GF-D8 (cell line): ENCODE results near the gene CCDC74B.
"Not testable (repeated sequence)": the region's sequence is repeated elsewhere in the genome, so short reads cannot be mapped to it uniquely, and the experiment has no call there.

Experiments
- DNase-seq: peaks from one replicate; lab custom pipeline; 2025; lab: John Stamatoyannopoulos, UW

CCDC74B gene

DNA sequence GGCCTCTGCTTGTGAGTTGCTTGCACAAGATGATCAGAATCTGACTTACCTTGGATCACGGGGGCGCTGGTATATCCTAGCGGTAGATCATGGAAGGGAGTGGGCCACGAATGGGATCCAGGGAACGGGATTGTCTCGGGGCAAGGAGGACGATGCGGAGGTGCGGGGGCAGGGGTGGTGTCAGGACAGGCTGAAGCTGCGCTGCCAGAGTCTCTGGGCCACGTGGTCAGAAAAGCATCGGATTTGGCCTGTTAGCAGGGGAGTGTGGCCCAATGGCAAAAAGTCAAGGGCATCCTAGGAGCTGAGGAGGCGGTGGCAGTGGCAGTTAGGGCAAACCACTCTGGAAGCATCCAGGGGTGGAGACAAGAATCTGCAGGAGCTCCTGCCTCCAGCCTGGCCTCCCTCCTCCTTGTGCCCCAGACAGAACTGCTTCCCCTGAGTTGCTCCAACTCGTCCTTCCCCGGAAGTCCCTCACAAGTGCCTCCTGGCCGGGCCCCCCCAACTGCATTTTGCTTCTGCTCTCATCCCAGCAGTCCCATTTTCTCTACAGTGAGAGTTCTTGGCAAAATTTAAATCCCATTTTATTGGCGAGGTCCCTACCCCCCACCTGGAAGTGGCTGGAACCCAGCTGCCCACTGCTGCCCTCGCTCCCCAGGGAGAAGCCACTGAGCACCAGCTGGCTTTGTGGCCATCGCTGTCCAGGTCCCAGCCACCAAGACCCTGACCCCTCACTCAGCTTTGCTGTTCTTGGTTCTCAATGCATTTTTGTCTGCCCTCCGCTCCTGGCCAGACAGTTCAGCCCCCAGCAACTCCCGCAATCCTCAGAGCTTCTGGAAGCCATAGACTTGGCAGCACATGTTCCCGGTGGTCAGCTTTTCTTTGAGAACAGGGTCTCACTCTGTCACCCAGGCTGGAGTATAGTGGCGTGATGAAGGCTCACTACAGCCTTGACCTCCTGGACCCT, 5.6 kb upstream of the CCDC74B start:
- DNase-seq = no peak

DNA sequence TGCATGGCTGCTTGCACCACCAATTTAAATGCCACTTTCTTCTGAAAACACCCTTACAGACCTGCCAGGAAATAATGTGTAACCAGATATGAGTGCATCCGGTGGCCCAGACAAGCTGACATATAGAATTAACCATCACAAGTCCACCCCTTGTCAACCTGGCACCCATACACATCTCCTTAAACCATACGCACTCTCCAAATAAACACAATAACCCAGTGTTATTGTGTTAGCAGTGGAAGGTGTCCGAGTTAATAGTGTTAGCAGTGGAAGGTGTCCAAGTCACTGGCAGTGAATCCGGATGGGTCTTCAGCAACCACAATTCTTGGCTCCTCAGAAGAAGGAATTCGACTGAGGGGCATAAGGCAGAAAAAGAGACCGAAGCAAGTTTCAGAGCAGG, 3.6 kb upstream of the CCDC74B start:
- not testable (repeated sequence) for DNase-seq

DNA sequence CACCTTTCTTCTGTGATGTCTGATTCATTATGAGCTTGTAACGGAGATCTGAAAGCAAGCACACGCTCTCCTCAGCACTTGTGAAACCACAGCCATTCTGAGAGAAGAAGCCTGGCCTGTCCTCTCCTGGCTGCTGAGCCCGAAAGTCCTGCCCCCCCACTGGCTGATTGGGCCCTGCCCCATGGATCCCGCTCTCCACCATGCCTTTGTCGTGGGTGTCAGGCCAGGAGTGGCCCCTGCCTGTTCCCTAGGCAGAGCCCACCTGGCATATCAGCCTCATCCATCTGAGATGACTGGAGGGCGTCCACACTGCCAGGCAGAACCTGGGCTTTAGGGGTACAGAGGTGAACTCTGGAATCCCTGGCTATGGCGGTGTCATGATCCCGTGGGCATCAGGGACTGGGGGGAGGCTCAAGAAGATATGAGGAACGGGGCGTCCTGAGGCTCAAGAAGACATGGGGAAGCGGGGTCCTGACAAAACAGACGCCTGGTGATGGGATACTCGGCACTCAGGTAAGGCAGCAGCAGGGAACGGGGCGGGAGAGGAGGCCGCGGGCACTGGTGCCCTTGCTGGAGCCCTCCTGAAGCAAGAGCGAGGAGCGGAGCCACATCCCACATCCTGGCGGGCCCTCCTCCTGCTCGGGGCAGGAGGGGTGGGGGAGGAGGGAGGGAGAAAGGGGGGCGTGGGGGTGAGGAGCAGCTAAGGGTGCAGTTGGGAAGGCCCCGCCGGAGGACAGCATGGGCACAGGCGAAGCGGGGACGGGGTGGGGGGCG, 1.5 kb downstream of the CCDC74B start:
- not testable (repeated sequence) for DNase-seq

DNA sequence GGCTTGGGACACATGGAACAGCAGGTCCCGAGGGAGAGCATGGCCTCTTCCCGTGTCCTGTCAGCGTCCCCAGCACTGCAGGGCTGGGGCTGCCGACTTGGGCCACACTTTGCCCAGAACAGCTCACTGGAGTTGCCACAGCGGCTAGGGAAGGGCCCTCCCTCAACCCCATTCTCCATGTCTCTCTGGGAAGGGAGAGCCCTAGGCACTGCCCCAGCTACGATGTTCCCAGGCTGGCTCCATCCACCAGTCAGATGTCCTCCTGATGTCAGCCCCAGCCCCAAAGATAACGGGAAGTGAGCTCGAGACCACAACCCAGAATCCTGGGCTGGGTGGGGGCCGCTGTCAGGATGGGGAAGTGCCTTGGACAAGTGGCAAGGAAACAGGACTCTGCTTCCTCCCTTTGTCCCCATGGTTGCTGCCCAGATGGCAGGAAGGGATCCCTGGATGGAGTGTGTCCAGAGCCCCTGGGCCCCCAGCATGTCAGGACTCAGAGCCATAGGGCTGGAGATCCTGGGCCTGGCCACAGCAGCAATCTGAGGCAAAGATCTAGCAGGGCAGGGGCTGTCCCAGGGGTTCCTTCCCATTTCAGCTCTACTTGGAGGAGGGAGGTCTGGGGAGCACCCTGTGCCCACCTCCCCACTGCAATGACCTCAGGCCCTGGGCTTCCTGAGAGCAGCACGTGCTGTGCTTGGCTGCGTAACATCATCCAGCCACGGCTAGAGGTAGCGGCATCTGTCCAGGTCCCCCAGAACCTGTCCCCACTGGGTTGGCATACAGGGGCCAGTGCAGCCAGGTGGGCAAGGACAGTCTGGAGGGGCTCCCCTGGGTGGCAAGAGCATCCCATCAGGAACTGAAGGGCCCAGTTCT, 2.3 kb downstream of the CCDC74B start:
- not testable (repeated sequence) for DNase-seq

DNA sequence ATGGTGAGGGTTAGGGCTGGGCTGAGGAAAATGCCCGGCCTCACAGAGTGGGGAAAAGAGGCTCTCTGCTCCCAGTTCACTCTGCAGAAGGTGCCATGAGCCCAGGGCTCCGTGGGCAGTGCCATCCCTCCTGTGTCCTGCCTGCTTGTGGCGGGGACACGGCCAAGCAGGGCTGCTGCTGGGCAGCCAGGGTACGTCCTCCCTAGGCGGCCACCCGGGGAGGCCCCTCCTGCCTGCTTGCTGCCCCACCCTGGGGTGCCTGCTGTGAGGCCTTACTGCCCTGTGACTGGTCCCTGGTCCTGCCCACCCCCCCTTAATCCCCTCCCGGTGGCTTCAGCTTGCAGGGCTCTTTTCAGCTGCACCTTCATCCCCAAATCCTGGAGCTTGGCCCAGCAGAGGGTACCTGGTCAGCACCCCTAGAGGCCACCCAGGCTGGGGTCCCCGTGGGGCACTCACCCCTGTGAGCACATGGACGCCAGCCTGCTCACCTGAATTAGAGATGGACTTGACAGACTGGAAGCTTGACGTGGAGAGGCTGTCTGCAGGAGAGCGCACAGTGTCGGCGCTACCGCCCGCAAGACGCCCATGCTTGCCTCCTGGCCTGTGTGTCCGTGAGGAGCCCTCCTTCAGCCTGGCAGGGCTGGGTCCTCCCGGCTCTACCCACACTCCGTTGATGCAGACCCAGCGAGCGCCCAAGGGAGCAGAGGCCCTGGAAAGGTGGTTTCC, 3.1 kb downstream of the CCDC74B start:
- DNase-seq = not testable (repeated sequence)

DNA sequence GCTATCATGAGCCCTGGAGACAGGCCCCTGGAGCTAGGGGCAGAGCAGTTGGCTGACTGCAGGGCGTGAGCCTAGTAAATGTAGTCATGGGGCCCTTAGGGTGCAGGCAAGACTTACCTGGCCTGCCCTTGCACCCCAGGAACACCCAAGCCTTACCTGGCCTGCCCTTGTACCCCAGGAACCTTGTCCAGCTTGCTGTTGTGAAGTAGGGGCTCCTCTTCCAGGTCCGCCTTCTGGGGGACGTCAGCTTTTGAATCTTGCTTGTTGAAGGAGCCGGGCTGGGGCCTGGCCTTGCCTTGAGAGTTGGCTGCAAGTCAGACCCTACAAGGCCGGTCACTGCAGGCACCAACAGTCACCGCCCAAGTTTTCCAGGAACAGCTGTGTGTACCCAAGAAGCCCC, 3.9 kb downstream of the CCDC74B start:
- DNase-seq = not testable (repeated sequence)

DNA sequence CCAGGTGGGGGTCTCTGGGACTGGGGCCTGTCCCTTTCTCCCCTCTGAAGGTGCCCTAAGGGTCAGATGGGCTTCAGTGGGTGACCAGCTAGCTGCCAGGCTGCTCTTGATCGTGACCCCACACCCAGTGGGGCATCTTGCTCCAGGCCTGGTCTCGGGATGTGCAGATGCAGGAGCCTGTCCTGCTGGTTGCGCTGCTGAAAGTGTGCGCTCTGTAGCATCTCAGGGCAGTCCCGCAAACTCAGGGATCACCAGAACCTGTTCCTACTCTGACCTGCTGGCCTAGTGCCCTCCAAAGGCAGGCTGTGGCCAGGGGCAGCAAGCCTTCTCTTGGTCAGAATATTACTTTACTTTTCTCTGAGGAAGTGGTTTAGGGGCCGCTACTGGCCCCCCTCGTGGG, 4.4 kb downstream of the CCDC74B start:
- not testable (repeated sequence) for DNase-seq

DNA sequence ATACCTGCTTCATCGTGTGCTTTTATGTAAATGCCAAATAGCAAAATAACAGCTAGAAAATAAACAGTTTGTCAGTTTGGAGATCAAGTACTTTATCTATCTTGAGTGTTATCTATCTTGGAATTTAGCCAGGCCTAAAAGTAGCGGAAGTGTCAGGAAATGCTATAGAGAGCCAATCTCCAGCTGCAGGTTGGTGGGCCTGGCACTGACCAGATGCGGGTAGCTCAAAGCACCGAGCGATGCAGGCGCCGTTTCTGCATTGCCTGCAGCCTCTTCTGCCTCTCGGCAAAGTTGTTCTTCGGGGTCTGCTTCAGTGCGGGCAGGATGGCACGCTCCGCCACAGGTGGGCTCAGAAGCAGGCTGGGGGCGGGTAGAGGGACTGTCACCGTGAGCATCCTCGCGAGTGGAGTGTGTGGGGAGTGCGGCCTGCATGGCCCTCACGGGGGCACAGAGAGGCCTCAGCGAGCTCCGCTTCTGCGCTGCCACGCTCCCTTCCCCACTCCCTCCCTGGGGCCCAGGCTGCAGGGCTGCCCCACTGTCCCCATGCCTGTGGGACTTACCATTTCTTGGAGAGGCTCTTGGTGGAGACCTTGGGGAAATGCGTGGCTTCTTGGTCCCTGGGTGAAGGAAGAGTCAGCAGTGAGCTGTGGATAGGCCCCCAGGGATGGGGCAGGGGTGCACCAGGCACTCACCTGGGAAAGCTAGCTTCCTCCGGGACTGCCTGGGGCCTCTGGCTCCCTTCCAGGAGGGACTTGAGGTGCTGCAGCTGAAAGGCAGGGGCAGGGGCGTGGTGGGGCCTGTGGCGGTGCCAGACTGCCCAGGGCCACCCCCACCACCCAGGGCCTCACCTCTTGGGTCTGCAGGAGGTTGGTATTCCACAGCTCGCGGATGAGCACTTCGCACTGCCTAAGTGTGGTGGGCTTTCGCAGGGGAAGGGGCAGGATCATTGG, 5.3 kb downstream of the CCDC74B start:
- not testable (repeated sequence) for DNase-seq

DNA sequence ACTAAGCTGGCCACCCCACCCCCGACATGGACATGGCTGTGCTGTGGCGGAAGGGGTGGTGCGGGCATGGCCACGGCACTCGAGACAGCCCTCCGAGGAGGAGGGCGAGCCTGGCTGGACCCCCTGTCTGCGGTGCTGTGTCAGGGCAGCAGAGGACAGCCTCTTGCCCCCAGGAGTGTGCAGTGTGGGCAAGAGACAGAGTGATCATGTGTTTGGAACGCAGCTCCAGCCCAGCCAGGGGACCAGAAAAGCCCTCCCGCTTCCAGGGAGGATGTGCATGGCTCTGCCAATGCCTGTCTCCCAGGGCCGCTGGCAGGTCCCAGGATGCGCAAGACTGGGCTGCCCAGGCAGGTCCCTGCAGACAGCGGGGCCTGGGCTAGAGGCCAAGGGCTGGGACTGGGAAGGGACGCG, 6.1 kb downstream of the CCDC74B start:
- DNase-seq = not testable (repeated sequence)

DNA sequence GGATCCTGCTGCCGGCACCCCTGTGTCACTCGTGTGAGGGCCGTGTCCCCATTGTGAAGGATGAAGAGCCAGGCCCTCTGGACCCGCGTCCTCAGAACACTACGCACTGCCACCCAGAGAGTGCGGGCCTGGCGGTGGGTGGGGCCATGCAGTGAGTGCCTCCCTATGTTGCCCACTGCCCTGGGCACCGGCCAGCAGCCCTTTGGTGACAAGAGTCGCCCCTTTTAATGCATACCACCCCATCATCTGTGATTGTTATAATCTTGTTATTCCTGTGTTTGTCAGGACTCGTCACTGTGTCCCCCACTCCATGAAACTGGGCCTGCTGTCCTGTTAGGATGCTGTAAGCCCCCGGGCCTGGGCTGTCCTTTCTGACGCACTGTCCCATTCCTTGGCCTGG, 6.6 kb downstream of the CCDC74B start:
- DNase-seq = not testable (repeated sequence)

DNA sequence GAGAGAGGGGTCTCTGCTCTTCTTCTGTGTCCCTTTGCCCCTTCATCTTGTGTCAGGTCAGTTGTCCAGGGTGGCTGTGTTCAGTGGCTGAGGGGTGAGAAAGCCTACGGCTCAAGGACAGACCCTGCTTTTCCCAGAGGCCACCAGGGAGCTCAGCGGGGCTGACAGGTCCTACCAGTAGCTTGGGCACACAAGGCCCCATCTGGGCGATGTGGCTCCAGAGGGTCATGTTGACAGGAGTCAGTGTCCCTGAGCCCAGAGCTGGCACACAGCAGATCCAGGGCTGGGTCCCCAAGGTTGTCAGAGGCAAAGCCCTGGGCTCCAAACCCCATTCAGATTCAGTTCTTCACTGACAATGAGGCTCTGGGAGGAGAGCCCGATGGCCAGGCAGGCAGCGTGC, 7.8 kb downstream of the CCDC74B start:
- not testable (repeated sequence) for DNase-seq

DNA sequence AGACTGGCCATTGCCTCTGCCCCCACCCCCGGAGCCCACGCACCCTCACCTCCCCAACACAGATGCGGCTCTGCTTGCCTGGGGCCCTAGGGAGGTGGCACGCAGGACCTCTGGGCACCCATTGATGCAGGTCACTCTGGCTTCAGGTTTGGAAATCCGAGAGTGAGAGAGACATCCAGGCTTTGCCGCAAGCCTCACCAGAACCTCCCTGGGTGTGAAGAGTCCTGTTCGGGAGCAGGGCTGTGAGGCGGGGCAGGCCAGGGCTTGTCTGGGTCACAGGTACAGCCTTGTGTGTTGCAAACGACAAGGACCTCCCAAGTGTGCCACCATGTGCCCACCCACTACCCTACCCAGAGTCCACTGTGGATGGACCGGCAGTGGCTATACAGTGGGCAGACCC, 8.4 kb downstream of the CCDC74B start:
- DNase-seq = not testable (repeated sequence)

DNA sequence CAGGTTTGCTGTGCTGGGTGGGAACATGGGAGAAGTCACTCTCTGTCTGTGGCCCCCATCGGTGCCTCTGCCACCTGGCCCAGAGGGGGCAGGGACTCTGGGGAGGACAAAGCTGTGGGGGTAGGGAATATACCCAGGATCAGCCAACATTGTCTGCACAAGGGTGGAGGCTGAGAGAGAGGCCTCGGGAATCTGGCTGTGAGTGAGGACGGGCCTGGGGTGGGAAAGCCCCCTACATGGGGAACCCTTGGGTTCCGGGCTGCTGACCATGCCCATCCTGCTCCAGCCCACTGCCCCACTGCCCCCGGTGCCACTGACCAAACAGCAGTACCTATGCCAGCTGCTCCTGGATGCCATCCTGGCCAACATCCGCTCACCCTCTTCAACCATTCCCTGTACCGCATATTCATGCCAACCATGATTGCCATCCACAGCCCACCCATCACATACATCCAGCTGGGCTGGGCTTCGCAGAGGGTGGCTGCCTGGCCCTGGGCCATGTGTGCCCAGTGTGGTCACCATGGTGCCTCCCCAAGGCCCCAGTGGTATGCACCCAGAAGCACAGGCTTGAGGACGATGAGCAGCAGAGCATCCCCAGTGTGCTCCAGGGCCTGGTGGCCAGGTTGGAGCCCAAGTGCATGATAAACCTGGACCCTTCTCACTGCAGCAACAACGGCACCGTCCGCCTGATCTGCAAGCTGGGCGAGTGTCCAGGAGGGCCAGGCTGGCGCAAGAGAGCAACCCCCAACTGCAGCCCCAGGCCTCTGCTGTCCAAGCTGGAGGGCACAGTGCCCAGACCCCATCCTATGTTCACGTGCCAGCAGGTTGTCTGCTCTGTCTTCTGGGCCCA, 9.0 kb downstream of the CCDC74B start:
- no peak for DNase-seq

DNA sequence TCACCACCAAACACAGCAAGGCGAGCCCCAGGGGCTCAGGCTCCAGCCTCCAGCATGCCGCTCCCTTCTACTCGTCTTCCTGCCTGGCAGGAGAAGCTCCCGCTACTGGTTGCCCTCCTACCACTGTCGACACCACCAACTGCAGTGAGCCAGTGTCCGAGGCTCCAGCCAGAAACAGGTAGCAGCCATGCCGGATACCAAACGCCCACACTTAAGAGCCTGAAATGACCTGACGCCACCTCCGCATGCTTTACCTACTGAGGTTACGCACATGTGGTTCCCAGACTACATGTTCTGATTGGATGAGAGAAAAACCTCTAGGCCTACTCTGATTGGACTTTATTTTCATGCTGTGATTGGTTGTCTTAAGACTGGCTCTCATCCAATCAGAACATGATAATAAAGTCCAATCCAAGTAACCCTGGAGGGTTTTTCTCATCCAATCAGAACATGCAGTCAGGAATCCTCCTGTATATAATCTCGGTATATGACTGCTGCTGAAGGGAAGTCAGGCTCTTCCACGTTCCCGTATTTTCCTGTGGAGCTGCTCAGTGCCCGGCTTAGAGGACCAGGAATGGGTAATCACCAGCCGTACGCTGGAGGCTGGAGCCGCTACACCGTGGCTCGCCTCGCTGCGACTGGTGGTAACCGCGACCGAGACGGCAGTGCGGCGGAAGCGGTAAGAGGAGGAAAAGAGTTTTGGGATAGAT, 15.6 kb downstream of the CCDC74B start, which contains the start of gene POTEF:
POTEF (minus strand) TSS at position 103 of the 710 bp plus-strand sequence. CDS start 8,707 bp downstream, outside the sequence.
- DNase-seq = not testable (repeated sequence)

DNA sequence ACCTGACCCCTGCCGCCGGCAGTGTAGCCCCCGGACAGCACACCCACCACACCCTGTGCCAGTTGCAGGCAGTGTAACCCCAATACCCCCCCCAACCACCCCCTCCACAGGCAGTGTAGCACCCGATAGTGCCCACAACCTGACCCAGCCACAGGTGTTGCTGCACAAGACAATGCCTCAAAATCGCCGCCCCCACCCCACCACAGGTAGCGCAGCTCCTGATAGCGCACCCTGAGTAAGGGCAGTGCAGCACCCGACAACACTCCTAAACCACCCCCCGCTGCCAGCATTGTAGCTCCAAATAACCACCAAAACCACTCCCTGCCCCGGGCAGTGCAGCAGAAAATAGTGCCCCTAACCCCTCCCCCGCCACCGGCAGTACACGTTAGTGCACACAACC, 16.4 kb downstream of the CCDC74B start:
- DNase-seq = not testable (repeated sequence)

DNA sequence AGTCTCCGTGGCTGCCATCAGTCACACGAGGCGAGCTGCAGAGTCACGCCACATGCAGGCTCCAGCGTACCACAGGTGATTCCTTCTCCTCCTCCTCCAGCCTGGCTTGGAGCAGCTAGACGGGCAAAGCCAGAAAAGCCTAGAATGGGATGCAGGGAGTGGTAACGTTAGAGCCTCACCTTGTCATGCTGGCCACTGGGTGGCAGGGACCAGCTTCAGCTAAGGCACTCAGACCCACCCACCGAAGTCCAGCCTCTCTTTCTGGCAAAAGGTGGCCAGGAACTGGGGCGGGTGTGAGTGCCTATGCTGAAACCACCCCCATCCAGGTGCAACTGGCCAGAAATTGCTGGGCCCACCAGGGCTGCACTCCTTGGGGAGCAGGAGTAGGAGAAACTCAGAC, 17.2 kb downstream of the CCDC74B start:
- DNase-seq = not testable (repeated sequence)

DNA sequence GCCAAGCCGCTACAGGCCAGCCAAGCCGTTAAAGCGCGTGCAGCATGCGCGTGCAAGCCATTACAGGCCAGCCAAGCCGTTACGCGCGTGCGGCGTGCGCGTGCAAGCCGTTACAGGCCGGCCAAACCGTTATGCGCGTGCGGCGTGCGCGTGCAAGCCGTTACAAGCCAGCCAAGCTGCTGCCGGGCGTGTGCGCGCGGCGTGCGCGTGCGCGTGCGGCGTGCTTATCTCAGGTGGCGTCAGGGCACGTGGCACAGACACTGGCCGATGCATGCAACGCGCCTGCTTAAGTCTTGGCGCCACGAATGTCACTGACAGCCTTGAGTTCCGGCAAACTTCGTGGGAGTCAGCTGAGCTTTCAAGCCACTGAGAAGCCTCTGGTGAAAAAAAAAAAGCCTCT, 24.0 kb downstream of the CCDC74B start:
- not testable (repeated sequence) for DNase-seq
